HT-29 (cell line): ENCODE measurements around the gene YIPF3. TPM values are rescaled to one million over a fixed set of nuclear protein-coding genes. Genes with fewer than 3 reads are reported as not detected.
A peak's percentile ranks its signal among the peaks of the same experiment; 100 is the strongest.
"Not testable (repeated sequence)": the region's sequence is repeated elsewhere in the genome, so short reads cannot be mapped to it uniquely, and the experiment has no call there.

Experiments used
- DNase-seq: peaks from one replicate; pipeline ENCODE4 v3.0.0-alpha.2; 2015; ENCODE audit warnings: low spot score
- total RNA-seq: library from RNA; depleted of rRNA; stranded (reverse); fragments of >200 nt; shearing (Covaris generic); gene quantifications from 2 replicates; pipeline ENCODE4 v1.2.3, GENCODE V29; 2014

Gene YIPF3
- total RNA-seq, 1 experiment from 2014 or later: 92.4 TPM

DNA sequence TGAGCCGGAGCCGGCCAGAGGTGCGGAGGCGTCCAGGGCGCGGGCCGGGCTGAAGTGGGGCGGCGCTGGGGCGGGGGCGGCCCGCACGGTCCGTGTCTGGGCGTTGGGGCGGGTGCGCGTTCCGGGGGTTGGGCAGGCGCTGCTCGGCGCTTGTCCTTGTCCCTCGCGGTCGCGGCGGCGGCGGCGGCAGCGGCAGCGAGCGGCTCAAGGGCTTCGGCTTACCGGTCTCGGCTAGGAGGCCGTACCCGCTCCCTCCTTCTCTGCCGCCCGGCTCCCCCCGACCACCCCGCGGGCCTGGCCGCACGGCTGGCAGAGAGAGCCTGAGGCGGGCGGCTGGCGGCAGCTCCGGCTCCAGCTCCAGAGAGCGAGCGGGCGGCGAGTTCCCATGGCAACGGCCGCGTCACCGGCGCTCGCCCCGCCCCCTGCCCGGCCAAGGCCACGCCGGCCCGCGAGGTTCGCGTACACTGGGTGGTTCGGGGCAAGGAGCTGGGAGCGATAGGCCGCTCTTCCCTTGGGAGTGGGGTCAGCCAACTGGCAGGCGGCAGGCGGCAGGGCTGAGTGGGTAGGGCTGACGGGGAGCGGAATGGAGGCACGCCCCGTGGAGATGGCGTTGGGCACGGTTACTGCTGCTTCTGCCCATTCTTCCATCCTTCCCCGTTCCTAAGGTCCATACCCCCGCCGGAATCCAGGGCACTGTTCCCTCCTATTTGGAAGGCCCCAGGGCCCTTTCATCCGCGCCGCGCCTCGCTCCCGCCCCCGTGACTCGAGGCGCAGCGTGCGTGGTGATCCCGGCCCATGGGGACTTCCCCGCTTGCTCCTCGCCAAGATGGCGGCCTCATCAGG is 6.5 kb downstream of the YIPF3 start, which contains the start of gene LRRC73:
Gene LRRC73 (minus strand): TSS at position 363 of the 843 bp plus-strand sequence. CDS start 561 bp downstream, outside the sequence.
- DNase-seq: peak; percentile 86

DNA sequence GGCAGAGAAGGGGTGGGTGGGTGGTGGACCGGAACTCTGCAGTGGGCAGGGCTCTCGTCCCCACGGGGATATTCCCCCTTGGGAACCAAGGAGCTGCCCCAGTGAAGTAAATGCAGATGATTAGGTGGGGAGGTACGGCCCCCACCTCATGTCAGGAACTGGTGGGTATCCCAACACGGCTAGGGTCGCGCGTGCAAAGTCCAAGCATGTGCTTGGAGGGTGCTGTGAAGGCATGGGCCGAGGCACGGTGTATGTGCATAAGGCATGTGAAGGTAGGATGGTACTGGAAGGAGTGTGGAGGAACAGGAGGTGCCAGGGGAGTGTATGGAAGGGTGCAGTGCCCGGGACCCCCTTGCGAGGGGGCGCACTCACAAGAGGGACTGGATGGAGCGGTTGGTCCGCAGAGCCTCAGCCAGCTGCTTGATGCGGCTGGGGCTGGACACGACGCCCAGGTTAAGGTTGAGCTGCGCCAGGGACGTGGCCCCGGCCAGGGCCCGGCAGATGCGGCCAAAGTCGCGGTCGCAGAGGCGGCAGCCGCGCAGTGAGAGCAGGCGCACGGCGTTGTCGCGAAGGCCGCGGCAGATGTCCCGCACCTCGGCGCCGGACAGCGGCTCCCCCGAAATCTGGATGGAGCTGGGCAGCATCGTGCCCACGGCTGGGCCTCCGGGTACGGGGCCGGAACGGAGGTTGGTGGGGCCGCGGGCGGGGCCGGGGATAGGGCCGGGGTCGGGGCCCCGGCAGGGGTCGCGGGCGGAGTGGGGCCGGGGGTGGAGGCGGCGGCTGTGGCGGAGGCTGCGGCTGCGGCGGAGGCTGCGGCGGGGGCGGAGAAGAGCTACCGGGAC is 7.4 kb downstream of the YIPF3 start:
- DNase-seq: no peak

DNA sequence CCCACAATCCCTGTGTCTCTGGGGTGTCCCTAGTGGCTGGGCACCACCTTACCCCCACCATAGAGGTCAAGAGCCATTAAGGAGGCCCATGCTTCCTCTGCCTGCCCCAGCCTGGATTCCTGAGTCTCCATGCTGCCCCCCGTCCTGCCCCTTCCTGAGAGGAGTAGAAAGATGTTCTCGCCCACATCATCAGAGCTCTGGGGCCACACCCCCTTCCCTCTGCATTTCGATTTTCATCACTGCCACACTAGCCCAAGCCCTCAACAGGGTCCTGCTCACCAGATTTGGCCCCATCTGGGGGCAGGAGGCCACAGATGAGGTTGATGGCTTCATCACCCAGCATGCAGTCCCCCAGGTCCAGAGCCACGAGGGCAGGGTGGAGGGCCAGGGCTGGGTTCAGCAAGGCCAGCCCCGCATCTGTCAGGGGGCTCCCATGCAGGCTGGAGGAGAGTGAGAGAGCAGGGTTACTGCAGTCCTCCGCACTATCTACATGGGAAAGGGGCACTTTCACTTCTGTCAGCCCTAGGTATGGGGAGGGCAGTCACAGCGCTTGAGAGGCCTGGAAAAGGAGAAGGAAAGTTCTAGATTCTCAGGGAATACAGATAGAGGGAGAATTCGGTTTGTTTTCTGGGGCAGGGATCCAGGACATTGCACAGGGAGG is 8.1 kb downstream of the YIPF3 start:
- DNase-seq: no peak

DNA sequence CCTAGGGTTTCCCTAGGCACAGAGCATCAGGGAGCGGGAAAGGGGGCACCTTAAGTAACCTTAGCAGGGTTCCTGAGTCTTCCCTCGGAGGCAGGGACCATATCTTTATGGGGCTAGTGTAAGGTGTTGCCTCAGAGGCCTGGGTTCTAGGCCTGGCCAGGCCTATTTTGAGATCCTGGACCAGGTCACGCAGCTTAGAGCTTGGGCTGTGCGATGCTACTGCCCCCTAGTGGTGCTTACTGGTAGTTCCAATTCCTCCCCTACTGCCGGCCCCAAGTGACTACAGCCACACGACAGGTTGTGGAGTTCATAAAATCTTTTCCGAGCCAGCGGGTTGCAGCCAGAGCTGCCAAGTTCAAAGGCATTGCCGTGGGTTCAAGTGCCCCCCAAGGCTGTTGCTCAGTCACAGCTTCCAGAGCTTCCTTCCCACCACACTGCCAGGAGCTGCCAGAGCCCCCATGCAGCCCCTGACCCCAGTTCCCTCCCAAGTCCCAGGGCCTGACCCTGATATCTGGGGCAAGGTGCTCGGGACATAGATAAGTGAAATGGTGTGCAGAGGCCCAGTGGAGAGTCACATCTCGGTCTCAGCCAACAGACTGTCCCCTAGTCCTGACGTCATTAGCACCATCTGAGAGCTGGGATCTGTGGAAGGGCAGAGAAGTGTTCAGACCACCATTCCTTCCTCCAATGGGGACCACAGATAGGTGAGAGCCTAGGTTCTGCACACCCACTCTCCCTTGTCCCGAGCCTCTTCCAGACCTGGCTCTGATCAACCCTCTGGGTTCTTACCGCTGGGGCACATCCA is 9.9 kb downstream of the YIPF3 start:
- peak; percentile 92 for DNase-seq

DNA sequence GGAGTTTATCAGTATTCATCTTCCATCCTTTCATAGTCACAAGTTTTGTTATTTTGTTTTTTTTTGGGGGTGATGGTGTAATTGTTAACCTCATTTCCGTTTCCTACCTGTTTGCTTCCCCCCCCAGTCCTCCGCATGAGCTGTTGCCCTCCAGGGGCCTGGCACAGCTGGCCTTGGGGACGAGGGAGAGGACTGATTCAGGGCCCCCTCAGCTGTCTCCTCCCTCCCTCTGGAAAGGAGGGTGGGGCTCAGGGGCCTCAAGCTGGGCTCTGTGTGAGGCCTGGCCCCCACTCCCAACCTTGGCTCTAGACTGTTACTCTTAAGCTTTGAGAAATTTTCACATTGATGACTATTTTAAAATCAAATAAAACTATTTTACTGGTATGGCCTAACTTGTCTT is 10.6 kb downstream of the YIPF3 start:
- no peak for DNase-seq

DNA sequence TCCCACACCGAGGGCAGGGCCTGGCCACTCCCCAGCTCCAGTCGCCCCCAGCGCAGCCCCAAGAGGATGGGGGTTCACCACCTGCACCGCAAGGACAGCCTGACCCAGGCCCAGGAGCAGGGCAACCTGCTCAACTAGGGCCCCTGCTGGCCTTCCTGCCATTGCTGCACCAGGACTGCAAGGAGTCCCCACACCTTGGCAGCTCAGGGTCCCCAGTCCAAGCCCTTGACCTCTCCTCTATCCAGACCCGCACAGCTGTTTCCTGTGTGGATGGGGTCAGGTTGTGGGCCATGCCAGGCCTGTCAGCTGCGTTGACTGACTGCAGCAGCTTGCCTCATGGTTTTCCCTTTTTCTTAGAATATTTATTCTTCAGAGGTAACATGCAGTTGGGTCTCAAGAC is 11.0 kb downstream of the YIPF3 start:
- no peak for DNase-seq

DNA sequence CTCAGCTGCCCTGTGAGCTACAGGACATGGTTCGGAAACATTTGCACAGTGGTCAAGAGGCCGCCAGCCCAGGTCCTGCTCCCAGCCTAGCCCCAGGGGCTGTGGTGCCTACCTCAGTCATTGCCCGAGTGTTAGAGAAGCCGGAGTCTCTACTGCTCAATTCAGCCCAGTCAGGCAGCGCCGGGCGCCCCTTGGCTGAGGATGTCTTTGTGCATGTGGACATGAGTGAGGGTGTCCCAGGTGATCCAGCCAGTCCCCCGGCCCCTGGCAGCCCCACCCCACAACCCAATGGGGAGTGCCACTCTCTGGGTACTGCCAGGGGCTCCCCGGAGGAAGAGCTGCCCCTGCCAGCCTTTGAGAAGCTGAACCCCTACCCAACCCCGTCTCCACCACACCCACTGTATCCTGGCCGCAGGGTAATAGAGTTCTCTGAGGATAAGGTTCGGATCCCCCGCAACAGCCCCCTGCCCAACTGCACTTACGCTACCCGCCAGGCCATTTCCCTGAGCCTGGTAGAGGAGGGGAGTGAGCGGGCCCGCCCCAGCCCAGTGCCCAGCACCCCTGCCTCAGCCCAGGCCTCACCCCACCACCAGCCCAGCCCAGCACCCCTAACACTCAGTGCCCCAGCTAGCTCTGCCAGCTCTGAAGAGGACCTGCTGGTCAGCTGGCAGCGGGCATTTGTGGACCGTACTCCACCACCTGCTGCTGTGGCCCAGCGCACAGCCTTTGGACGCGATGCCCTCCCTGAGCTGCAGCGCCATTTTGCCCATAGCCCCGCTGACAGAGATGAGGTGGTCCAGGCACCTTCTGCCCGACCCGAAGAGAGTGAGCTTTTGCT is 11.8 kb downstream of the YIPF3 start:
- no peak for DNase-seq

DNA sequence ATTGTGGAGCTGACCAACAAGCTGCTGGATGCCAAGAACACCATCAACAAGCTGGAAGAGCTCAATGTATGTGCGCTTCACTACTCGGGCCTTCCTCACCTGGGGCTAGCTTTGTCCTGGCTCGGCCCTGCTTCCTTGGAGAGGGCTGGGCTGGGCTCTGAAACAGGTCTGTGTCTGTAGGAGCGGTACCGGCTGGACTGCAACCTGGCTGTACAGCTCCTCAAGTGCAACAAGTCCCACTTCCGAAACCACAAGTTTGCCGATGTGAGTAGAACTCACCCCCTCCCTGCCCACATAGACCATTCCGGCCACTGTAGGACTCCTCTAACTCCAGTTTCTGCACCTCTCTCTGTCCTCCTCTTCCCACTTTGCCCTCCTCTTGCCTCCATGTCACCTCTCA is 13.3 kb downstream of the YIPF3 start:
- no peak for DNase-seq

DNA sequence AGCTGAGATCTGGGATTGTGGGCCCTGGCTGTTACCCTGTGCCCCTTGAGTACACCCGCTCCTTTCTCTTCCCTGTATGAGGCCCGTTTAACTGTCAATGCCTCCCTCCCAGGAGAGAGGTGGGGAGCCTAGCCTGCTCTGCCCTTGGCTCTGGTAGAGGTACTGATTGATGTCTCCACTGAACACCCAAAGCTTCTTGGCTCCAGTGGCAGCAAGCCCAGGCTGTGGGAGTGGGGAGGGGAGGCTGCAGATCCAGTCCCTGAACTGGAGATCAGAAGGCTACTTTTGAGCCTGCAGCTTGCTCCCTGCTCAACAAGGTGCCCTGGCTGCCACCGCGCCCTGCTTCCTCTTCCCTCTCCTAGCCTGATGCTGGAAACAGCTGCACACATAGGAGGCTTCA is 14.1 kb downstream of the YIPF3 start:
- no peak for DNase-seq

DNA sequence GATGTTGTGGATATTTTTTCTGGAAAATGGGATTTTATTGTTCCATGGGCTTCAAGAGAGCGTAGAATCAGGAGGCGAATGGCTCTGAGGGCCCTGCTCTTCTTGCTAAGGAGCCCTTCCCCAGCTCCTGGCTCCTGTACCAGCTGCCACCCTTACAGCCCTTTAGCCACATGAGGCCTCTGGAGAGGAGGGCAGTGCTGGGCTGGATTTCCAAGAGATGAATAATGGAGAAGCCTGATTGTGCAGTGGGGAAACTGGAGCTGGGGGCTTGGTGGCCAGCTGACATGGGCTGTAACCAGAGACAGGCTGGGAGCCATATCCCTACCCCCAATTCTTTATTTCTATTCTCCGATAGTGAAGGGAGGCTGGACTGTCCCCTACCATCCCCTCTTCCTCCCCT is 15.8 kb downstream of the YIPF3 start:
- DNase-seq: no peak

DNA sequence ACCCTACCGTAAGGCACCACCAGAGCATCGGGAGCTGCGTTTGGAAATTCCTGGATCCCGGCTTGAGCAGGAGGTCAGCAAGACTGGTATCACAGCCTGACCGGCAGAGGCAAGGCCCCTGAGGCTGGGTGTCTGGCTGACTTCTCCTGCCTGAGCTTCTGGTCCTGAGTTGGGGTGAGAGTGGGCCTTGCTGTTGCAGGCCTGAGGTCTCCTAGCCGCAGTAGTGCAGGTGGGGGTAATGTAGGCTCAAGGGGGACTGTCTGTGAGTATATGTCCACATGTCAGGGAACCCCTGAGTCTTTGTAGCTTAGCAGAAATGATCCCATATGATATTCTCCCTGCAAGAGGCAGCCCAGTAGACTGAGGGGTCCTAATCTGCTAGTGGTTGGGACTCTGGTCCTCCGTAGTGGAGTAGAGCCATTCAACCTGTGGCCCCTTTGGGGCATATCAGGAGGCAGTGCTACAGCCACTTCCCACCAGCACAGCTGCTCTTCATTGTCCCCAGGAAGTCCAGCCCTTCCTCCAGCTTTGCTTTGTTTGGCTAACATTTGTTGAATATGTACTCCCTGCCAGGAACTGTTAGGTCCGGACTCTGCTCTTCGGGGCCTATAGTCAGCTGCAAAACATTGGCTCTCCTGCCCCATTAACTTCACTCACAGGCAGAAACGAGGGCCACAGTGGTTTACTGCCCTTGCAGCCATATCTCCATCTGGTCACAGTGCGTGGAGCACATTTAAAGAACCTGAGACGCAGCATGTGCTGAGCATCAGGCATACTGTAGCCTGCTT is 17.5 kb downstream of the YIPF3 start:
- no peak for DNase-seq

DNA sequence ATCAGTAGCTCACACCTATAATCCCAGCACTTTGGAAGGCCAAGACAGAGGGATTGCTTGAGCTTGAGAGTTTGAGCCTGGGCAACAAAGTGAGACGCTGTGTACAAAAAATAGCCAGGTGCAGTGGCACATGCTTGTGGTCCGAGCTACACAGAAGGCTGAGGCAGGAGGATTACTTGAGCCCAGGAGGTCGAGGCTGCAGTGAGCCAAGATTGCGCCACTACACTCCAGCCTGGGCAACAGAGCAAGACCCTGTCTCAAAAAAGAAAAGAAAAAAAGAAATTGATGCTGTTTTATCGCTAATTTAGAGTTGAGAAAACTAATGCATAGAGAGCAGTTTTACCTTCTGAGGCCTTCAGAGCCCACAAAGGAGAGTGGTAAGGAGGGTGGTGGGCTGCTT is 18.4 kb downstream of the YIPF3 start:
- DNase-seq: not testable (repeated sequence)

DNA sequence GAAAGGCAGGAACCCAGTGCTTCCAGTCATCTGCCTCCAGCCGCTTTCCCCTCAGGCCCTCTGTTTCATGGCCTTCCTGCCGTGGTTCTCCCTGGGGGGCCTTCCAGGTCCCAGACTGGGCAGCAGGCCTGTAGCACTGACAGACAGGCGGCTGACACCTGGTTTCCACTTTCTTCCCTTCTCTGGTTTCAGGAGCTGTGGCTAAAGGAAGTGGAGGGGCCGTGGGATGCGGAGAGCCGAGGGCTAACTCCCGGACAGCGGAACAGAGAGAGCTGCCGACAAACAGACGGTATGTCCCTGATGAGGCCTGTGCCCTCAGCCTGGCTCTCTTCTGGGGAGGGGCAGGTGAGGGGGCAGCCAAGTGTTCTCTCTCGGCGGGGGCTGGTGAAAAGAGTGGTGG is 19.0 kb downstream of the YIPF3 start:
- no peak for DNase-seq

DNA sequence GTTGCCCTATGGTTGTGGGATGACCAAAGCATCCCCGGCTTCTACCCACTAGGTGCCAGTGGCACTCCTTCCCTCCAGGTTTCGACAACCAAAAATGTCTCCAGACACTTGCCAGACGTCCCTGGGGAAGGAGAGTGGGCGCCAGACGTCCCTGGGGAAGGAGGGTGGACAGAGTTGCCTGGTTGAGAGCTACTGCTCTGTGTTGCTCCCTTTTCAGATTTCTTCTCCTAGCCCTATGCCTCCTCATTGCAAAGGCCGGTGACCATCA is 19.7 kb downstream of the YIPF3 start:
- DNase-seq: no peak

DNA sequence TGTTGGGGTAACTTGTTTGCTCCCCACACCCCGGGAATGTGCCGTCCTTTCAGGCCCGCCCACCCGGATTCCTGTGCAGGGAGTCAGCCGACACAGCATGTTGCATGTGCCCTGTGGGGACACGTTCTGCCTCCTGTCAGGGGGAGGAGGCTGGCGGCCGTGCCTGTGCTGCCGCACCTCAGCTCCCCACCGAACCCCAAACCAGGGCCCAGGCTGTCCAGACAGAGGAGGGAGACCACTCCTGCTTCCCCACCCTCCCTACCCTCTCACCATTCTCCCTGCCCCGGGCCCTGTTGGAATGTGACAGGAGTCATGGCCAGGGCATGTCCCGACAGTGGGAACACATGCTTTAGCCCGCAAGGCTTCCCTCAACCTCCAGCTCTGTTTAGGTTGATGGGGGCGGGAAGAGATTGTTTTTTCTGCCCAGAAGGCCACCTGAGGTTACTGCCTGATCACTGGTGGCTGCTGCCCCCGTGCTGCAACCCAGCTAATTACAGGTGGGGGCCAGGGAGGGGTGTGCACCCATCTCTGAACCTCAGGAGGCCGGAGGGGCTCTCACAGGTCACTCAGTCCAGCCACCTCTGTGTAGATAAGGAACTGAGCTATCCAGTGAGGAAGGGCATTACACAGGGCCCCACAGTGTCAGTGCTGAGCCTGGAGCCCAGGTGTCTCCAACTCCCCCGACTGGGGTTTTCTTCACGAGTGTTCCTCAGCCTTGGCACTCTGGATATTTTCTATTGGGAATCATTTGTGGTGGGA is 20.2 kb downstream of the YIPF3 start:
- DNase-seq: peak; percentile 58

DNA sequence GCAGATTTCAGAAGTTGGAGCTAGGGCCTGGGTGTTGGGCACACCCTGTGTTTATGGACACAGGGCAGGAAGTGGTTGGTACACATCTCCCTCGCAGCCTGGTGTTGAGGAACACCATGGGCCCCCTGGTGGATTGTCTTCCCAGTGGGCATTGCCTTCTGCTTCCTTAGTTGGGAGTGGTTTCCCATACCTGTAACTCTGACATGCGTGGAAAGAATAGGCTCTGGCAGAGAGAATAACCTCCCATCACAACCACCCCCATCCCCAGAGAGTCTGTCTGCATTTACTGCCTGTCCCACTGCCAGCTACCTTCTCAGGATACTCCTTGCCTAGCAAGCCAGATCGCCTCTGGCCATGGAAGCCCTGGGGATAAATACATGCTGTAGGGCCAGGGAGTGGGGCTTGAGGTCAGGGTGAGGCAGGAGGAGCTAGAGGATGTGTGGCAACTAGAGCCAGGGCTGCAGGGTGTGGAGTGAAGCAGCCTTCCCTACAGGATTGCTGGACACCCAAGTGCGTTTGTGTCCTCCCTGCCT is 21.3 kb downstream of the YIPF3 start:
- peak; percentile 54 for DNase-seq

DNA sequence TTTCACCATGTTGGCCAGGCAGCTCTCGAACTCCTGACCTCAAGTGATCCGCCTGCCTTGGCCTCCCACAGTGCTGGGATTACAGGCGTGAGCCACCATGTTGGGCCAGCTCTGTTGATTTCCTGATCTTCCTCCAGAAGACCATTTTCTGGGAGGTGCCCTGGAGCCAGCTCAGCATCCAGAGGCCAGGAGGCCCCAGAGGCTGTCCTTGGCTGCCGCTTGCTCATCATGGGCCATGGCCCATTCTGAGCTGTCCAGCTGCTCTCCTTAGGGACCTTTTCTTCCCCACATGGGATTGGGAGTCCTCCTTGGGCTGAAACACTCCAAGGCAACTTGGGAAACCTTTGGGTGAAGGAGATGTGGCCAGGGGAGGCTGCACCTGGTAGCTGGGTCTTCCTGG is 22.0 kb downstream of the YIPF3 start:
- no peak for DNase-seq

DNA sequence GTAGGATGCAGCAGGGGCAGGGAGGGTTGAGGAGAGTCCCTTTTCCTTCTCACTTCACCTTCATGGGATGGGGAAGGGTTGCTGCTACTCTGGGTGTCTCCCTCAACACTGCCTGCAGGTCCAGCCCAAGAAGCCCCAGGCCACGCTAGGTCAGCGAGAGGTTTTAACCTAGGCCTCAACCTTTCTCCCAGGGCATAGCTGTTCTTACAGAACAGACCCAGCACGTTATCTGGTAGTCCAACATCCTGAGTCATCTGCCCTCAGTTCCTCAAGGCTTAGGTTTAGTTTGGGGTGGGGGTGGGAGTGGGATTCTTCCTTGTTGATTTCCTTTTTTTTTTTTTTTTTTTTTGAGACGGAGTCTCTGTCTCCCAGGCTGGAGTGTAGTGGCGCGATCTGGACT is 22.4 kb downstream of the YIPF3 start:
- DNase-seq: no peak

DNA sequence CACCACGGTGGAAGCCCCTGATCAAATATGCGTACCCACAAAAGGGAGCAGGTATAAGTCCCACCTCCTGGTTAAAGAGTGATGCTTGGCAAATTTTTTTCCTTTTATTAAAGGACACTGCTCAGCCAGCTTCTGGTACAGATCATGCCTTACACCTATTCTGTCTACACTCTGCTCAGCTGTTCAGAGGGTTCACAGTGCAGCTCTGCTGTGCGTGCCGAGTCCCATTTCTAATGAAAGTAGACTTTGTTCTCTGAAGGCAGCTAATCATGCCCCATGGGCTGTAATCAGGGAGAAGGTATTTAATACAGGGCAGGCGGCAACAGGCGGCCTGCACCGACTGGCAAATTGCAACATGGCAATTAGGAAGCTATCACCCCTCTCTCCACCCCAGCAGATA is 22.9 kb downstream of the YIPF3 start:
- DNase-seq: no peak
